Stimulated activated CD4-positive, alpha-beta T cell treated with anti-CD3 and anti-CD28 coated beads, Interleukin-4, amount 100 ng/mL, for 4 hours (primary cell): Measurements from ENCODE around the gene PKNOX2.

ENCODE experiments used
- DNase-seq, 2 experiments: peaks; one replicate each; pipeline ENCODE4 v3.0.0-alpha.2; 2020

PKNOX2 gene

GRCh38 chr11:125457814-125458343 is 293.3 kb downstream of the PKNOX2 start:
- no peak for DNase-seq

- DNase-seq, result no peak
These were observed 295.7 kb downstream of the PKNOX2 start for GRCh38 chr11:125460275-125460674.

GRCh38 chr11:125463590-125464269 is 299.2 kb downstream of the PKNOX2 start:
- no peak for DNase-seq

GRCh38 chr11:125464270-125464662 is 299.7 kb downstream of the PKNOX2 start:
- DNase-seq, result no peak

GRCh38 chr11:125464666-125465065 is 300.1 kb downstream of the PKNOX2 start:
- no peak for DNase-seq

GRCh38 chr11:125465255-125465654 is 300.7 kb downstream of the PKNOX2 start:
- DNase-seq, result no peak

GRCh38 chr11:125465701-125466100 is 301.1 kb downstream of the PKNOX2 start:
- no peak for DNase-seq

- no peak for DNase-seq
These were observed 303.5 kb downstream of the PKNOX2 start for GRCh38 chr11:125468025-125468424.

GRCh38 chr11:125468852-125469251 is 304.3 kb downstream of the PKNOX2 start:
- DNase-seq, result no peak

- DNase-seq, result no peak
These were observed 305.8 kb downstream of the PKNOX2 start for GRCh38 chr11:125470355-125470754.

GRCh38 chr11:125476721-125477120 is 312.2 kb downstream of the PKNOX2 start:
- DNase-seq, result no peak

GRCh38 chr11:125479137-125479536 is 314.6 kb downstream of the PKNOX2 start:
- no peak for DNase-seq

GRCh38 chr11:125481531-125481930 is 317.0 kb downstream of the PKNOX2 start:
- DNase-seq, result no peak
